OCI-LY3 (cell line): Measurements from ENCODE around the gene SLC35A3.

Experiments
- H2AFZ ChIP-seq: fragments of 200-600, 300-600 bp; shearing (Covaris generic); 2 replicates; pipeline ENCODE4 v1.6.0; 2014; ENCODE audit warnings: antibody characterized with exemption, low read depth, low read length
- H3K27ac ChIP-seq: fragments of 200-600, 300-600 bp; sonication (generic); 2 replicates; pipeline ENCODE4 v1.5.1; 2014; ENCODE audit warnings: mild to moderate bottlenecking, low read length, moderate library complexity, mixed read lengths
- H3K27me3 ChIP-seq: fragments of 200-600, 300-600 bp; sonication (generic); 2 replicates; pipeline ENCODE4 v1.6.1; 2014; ENCODE audit warnings: low read depth, low read length, mixed read lengths
- H3K36me3 ChIP-seq: fragments of 200-600, 300-600 bp; sonication (generic); replicated peaks from 2 replicates; pipeline ENCODE3; 2014; ENCODE audit warnings: low read depth, low read length, mixed read lengths
- H3K4me1 ChIP-seq: fragments of 300-600, 200-600 bp; sonication (generic); 2 replicates; pipeline ENCODE4 v1.6.1; 2014; ENCODE audit warnings: low read length, mixed read lengths
- H3K4me2 ChIP-seq: fragments of 200-600, 300-600 bp; sonication (generic); 2 replicates; pipeline ENCODE4 v1.6.1; 2014; ENCODE audit warnings: low read length, mixed read lengths
- H3K4me3 ChIP-seq: fragments of 300-600, 200-600 bp; sonication (generic); 2 replicates; pipeline ENCODE4 v1.5.1; 2014; ENCODE audit warnings: antibody characterized with exemption, mild to moderate bottlenecking, low read length, moderate library complexity
- H3K79me2 ChIP-seq: fragments of 300-600, 200-600 bp; shearing (Covaris generic); 2 replicates; pipeline ENCODE4 v1.6.1; 2014; ENCODE audit warnings: mild to moderate bottlenecking, low read length, mixed read lengths
- H3K9ac ChIP-seq: fragments of 300-600, 200-600 bp; shearing (Covaris generic); 2 replicates; pipeline ENCODE4 v1.6.0; 2014; ENCODE audit warnings: mild to moderate bottlenecking, low read length, moderate library complexity
- H3K9me3 ChIP-seq: fragments of 200-600, 300-600 bp; shearing (Covaris generic); 2 replicates; pipeline ENCODE4 v1.6.1; 2014; ENCODE audit warnings: low read length, mixed read lengths; ENCODE audit not compliant: insufficient read depth
- H4K20me1 ChIP-seq: fragments of 200-600, 300-600 bp; sonication (generic); 2 replicates; pipeline ENCODE4 v1.6.1; 2016; ENCODE audit warnings: low read length, mixed read lengths; ENCODE audit not compliant: insufficient read depth
- CTCF ChIP-seq: fragments of 200-600, 300-600 bp; sonication (generic); IDR thresholded peaks from 2 replicates; pipeline ENCODE4 v1.5.1; 2014; ENCODE audit warnings: antibody characterized with exemption, low read length, low read depth
- EZH2phosphoT487 ChIP-seq: fragments of 200-600 bp; shearing (Covaris generic); IDR thresholded peaks from 2 replicates; pipeline ENCODE4 v1.6.1; 2018; ENCODE audit warnings: antibody characterized with exemption, mixed run types, low read depth

The SLC35A3 gene

GRCh38 chr1:100034470-100034869, 64.7 kb downstream of the SLC35A3 start:
- TF ChIP-seq CTCF (peak; percentile 41), EZH2phosphoT487 (no peak)
- H2AFZ ChIP-seq = no peak overlapping the region
- H3K4me3 ChIP-seq = no peak overlapping the region
- H3K4me1 ChIP-seq = peaks cover 6% of the 10 kb centered on the region
- peaks cover 28% of the 10 kb centered on the region for H3K79me2 ChIP-seq
- no peaks in the 10 kb centered on the region for H3K9me3 ChIP-seq
- H4K20me1 ChIP-seq = peaks cover 6% of the 10 kb centered on the region; the same call in 1 of the 2 replicates
- no peaks in the 10 kb centered on the region for H3K36me3 ChIP-seq
- no peak overlapping the region for H3K27ac ChIP-seq
- H3K4me2 ChIP-seq = no peak overlapping the region
- H3K27me3 ChIP-seq = no peaks in the 10 kb centered on the region
- no peak overlapping the region for H3K9ac ChIP-seq

GRCh38 chr1:100035214-100035613, 65.4 kb downstream of the SLC35A3 start:
- no peaks in the 10 kb centered on the region for H3K9me3 ChIP-seq
- peaks cover 36% of the 10 kb centered on the region for H3K79me2 ChIP-seq
- no peak overlapping the region for H2AFZ ChIP-seq
- no peak overlapping the region for H3K9ac ChIP-seq
- no peak overlapping the region for H3K4me3 ChIP-seq
- peaks cover 13% of the 10 kb centered on the region for H4K20me1 ChIP-seq
- peaks cover 11% of the 10 kb centered on the region for H3K4me1 ChIP-seq
- no peaks in the 10 kb centered on the region for H3K27me3 ChIP-seq
- H3K4me2 ChIP-seq = no peak overlapping the region
- TF ChIP-seq CTCF (no peak), EZH2phosphoT487 (no peak)
- H3K36me3 ChIP-seq = no peaks in the 10 kb centered on the region
- H3K27ac ChIP-seq = no peak overlapping the region

GRCh38 chr1:100036718-100037655, 67.2 kb downstream of the SLC35A3 start:
- Histone ChIP-seq H3K9ac (peak overlapping the region; percentile 94), H3K4me3 (peak overlapping the region; percentile 99), H3K27ac (peak overlapping the region; percentile 82), H3K4me2 (peak overlapping the region; percentile 89), H3K4me1 (peaks cover 18% of the 10 kb centered on the region), H3K79me2 (peaks cover 53% of the 10 kb centered on the region), H4K20me1 (peaks cover 30% of the 10 kb centered on the region), H2AFZ (peak overlapping the region; percentile 79), H3K36me3 (no peaks in the 10 kb centered on the region), H3K27me3 (no peaks in the 10 kb centered on the region), H3K9me3 (no peaks in the 10 kb centered on the region)
- TF ChIP-seq CTCF (no peak), EZH2phosphoT487 (no peak)

GRCh38 chr1:100037656-100037926, 67.8 kb downstream of the SLC35A3 start:
- Histone ChIP-seq H3K36me3 (no peaks in the 10 kb centered on the region), H3K4me3 (peak overlapping the region; percentile 99), H3K9ac (peak overlapping the region; percentile 94), H4K20me1 (peaks cover 36% of the 10 kb centered on the region), H3K4me1 (peaks cover 20% of the 10 kb centered on the region), H3K27me3 (no peaks in the 10 kb centered on the region), H2AFZ (peak overlapping the region; percentile 79), H3K9me3 (no peaks in the 10 kb centered on the region), H3K79me2 (peaks cover 60% of the 10 kb centered on the region), H3K27ac (peak overlapping the region; percentile 82), H3K4me2 (peak overlapping the region; percentile 89)
- no peak for TF ChIP-seq EZH2phosphoT487
- TF ChIP-seq CTCF = no peak
